Ovary (tissue), 9 donors: Measurements from ENCODE around the gene GADD45G. TPM values are rescaled to one million over a fixed set of nuclear protein-coding genes. Genes with fewer than 3 reads are reported as not detected.

Source experiments
- DNase-seq, 5 donors: peaks; one replicate each; pipeline ENCODE4 v3.0.0-alpha.2; 2019 to 2020
- H3K27ac ChIP-seq, 2 donors: fragments of 200-600 bp; one replicate each; pipeline versions ENCODE4 v1.5.1 to v1.8.0; 2019 to 2022
- H3K27me3 ChIP-seq: fragments of 200-600 bp; one replicate; pipeline ENCODE4 v1.8.0; 2022
- H3K36me3 ChIP-seq: fragments of 200-600 bp; sonication (generic); one replicate; pipeline ENCODE4 v1.5.1; 2019
- H3K4me1 ChIP-seq: one replicate; pipeline ENCODE4 v1.8.1; 2013; ENCODE audit warnings: mild to moderate bottlenecking, moderate library complexity; ENCODE audit not compliant: insufficient read depth
- H3K4me3 ChIP-seq: fragments of 200-600 bp; sonication (generic); one replicate; pipeline ENCODE4 v1.5.1; 2017
- H3K9me3 ChIP-seq, 2 donors: fragments of 200-600 bp in 1 of 2; sonication (generic) in 1 of 2; one replicate each; pipeline versions ENCODE4 v1.5.1 to v1.8.1; 2013 to 2019; ENCODE audit warnings: mild to moderate bottlenecking in 1 of 2, moderate library complexity in 1 of 2
- EP300 ChIP-seq: sonication (generic); formaldehyde crosslinking; IDR thresholded peaks from one replicate; pipeline ENCODE4 v1.6.1; 2017; ENCODE audit warnings: antibody characterized with exemption
- POLR2A ChIP-seq: fragments of 450-650 bp; IDR thresholded peaks from one replicate; pipeline ENCODE4 v1.6.1; 2017; ENCODE audit warnings: antibody characterized with exemption, mild to moderate bottlenecking, moderate library complexity
- WGBS, 3 donors: extraction: QIAGEN DNeasy Blood & Tissue Kit in 1 of 3; methylation state at CpG; one replicate each; pipeline versions ENCODE4 v1.1.5 to v1.1.7; 2013 to 2017; 5-methylcytosine and 5-hydroxymethylcytosine counted together
- intact Hi-C, 4 donors: fragments of 100-400 bp; cut with DNase I; formaldehyde crosslinking; loops; one replicate each; pipeline versions ENCODE4 v1.11.0 to v1.15.1; 2022 to 2023
- polyA plus RNA-seq, 2 donors: library from polyadenylated mRNA; stranded (reverse); fragments of 200-250 nt in 1 of 2; fragments of 350-450 nt in 1 of 2; fragmentation: Illumina TruSeq in 1 of 2; extraction: RNeasy Lipid Tissue Mini Kit (QIAGEN cat#74804) in 1 of 2; gene quantifications; one replicate each; pipeline ENCODE4 v1.2.3, GENCODE V29; 2013 to 2014
- total RNA-seq, 7 donors: library from RNA; depleted of rRNA in 2 of 7; stranded (reverse); fragments of >200 nt in 2 of 7; fragmentation: NEBNext Ultra II Directional in 3 of 7; extraction: Animal tissue kit (Norgen Biotek cat#: 25700) in 3 of 7; gene quantifications; one replicate each; pipeline versions ENCODE4 v1.1.0 to v1.2.4, GENCODE V29; 2016 to 2023
- TF ChIP-seq, protein P1 (sequence below), 3 donors: fragments of 450-650 bp in 2 of 3; fragments of 200-600 bp in 1 of 3; IDR thresholded peaks; one replicate each; pipeline versions ENCODE4 v1.5.1 to v1.8.0; 2016 to 2022; ENCODE audit warnings: antibody characterized with exemption in 3 of 3, mild to moderate bottlenecking in 1 of 3
- donor health status: DM: no; HTN: no; CAD: no; lungs with moderate emphysema.
- donor health status: DM: no; HTN: no; CAD: no.
- donor health status: Bipolar disorder and iron deficiency.
- donor health status: DM: yes; HTN: yes; CAD: no.
- donor health status: DM: no; HTN: no; CAD: no.
- donor health status: DM: yes; HTN: yes; CAD: no.

The GADD45G gene
- total and polyA plus RNA-seq, 9 donors = 0.60 to 126 (median 23.2) TPM

DNA sequence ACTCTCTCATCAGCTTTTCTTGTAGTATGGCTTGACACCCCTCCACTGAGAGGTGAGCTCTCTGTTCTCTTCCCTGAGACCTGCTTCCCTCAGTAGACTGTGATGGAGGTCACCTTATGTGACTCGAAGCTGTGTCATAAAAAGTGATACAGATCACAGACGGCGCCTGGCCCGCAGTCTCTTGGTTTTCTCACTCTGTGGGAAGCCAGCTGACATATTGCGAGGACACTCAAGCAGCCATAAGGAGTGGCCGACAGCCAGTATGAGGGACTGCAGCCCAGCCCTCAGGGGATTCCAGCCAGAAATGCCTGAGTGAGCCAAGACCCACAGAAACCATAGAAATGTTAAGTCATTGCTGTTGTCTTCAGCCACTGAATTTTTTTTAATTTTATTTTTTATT, 38.0 kb downstream of the GADD45G start:
- Histone ChIP-seq H3K36me3 (no peaks in the 10 kb centered on the region), H3K27ac (no peak overlapping the region), H3K4me1 (peaks cover 17% of the 10 kb centered on the region), H3K9me3 (no peaks in the 10 kb centered on the region), H3K4me3 (no peak overlapping the region), H3K27me3 (no peaks in the 10 kb centered on the region)
- intact Hi-C loops = no loop called here
- TF ChIP-seq POLR2A (no peak), EP300 (no peak)
- TF ChIP-seq, protein P1, sequence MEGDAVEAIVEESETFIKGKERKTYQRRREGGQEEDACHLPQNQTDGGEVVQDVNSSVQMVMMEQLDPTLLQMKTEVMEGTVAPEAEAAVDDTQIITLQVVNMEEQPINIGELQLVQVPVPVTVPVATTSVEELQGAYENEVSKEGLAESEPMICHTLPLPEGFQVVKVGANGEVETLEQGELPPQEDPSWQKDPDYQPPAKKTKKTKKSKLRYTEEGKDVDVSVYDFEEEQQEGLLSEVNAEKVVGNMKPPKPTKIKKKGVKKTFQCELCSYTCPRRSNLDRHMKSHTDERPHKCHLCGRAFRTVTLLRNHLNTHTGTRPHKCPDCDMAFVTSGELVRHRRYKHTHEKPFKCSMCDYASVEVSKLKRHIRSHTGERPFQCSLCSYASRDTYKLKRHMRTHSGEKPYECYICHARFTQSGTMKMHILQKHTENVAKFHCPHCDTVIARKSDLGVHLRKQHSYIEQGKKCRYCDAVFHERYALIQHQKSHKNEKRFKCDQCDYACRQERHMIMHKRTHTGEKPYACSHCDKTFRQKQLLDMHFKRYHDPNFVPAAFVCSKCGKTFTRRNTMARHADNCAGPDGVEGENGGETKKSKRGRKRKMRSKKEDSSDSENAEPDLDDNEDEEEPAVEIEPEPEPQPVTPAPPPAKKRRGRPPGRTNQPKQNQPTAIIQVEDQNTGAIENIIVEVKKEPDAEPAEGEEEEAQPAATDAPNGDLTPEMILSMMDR (IDR thresholded peaks at IDR 0.05) = no peak
- WGBS, 3 donors = 93 to 98% (median 94%) methylated on average over 6 of the region's 6 CpGs
- DNase-seq = peak in 1 of 5 donors; percentile 11

DNA sequence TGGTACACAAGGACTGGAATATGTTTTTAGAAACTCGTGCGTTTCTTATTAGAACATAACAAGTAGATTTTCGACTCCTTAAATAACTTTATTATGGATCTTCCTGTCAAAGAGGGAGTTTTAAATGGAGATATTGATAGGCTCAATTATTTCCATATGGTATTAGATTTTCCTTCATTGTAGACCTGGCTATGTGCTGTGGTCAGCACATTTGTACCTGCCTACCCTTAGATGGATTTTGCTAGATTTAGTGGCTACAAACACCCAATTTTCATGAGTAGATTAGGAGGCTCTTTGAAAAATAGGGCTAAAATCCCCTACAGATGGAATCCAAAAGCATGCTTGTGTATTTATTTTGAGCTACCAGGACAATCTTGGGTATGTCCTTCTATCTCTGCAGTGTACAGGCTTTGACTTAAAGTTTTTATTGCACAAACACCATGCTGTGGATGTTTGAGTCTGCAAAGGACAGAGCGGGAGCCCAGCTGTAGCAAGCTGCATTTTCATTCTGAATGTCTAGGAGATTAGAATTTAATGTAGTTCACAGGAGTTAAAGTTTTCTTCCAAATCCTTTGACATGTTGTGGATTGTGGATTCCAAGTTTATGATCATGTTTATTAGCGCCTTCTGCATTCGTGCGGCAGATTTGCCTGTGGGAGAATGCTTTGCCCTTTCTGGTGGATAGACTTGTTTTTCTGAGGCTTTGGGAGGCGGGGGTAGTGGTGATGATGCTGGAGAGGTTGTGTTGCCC, 41.6 kb downstream of the GADD45G start:
- no peaks in the 10 kb centered on the region for H3K36me3 ChIP-seq
- no peaks in the 10 kb centered on the region for H3K9me3 ChIP-seq
- 60 to 73% (median 66%) methylated on average over 8 of the region's 8 CpGs for WGBS, 3 donors
- H3K27ac ChIP-seq = no peak overlapping the region
- peak in 1 of 5 donors; percentile 5 for DNase-seq
- TF ChIP-seq EP300 (no peak), POLR2A (no peak)
- TF ChIP-seq, protein P1 (IDR thresholded peaks at IDR 0.05) = no peak
- no peaks in the 10 kb centered on the region for H3K27me3 ChIP-seq
- H3K4me1 ChIP-seq = peaks cover 2% of the 10 kb centered on the region
- intact Hi-C loops = no loop called here
- no peak overlapping the region for H3K4me3 ChIP-seq

DNA sequence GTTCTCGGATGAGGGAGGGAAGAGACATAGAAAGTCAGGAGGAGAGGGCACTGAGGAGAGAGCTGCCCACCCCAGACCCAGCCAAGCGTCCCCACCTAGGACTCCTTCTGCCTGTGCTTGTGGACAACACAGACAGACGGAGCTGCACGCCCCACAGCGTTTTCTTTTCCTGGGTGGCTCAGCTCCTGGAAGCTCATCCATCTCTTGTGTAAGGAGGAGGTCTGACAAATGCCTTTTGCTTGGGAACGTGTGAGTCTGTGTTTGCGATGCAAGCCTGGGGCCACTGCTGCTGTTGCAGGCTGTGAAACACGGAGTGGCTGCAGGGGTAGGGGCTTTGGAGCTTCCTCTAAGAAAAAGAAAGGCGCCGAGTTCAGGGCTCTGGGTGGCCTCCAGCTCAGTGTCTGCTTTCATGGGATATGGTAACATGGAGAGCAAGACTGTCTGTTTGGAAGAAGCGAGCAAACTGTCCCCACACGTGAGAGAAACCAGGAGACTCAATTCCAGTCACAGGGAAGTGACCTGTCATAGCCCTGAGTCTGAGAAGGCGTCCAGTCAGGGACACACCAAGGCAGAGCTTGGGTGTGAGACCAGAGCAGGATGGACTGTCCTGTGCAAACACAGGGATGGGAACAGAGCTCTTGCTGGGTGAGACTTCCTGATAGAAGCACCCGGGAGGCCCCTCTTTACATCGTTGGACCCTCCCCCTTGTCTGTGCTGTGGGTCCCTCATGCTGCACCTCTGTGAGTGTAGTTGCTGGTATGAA, 42.7 kb downstream of the GADD45G start:
- Histone ChIP-seq H3K27ac (no peak overlapping the region), H3K4me1 (no peaks in the 10 kb centered on the region), H3K36me3 (no peaks in the 10 kb centered on the region), H3K9me3 (no peaks in the 10 kb centered on the region), H3K4me3 (no peak overlapping the region), H3K27me3 (no peaks in the 10 kb centered on the region)
- intact Hi-C loops = no loop called here
- 76 to 80% (median 77%) methylated on average over 15 of the region's 15 CpGs for WGBS, 3 donors
- peak in 1 of 5 donors; percentile 15 for DNase-seq
- no peak for TF ChIP-seq POLR2A
- TF ChIP-seq, protein P1 (IDR thresholded peaks at IDR 0.05) = no peak
- TF ChIP-seq EP300 = no peak

DNA sequence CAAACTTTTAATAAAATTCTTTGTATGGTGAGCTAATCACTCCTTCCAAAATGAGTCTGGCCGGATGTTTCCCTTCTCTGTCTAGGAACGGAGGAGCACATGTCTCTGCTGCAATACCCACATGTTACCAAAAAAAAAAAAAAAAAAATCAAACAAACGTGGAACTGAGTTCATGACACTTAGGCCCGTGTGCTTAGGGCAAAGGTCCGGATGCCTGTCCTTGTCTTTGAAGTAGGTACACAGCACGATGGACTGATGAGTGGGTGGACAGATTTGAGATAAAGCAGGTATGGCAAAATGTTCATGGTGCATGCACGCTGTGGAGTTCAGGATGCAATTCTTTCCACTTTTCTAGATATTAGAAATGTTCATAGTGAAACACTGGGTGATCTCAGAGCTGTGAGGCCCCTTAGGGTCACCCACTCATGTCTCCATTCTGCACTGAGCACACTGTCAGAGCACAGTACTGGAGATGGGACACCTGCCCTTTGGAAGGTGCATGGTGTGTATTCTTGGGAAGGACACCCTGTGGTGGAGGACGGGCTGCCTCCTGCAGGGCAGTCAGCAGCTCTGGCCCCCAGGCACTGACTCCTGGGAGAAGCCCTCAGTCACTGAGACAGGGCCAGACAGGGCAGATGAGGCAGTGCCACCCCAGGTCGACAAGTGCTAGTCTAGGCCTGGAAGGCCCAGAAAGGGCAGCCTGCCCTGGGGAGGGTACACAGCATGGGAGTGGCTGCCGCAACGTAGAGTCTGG, 43.6 kb downstream of the GADD45G start:
- Histone ChIP-seq H3K4me1 (no peaks in the 10 kb centered on the region), H3K27me3 (no peaks in the 10 kb centered on the region), H3K9me3 (no peaks in the 10 kb centered on the region), H3K4me3 (no peak overlapping the region), H3K36me3 (no peaks in the 10 kb centered on the region), H3K27ac (no peak overlapping the region)
- 61 to 71% (median 67%) methylated on average over 11 of the region's 11 CpGs for WGBS, 3 donors
- intact Hi-C loops = no loop called here
- peak in 1 of 5 donors; percentile 17 for DNase-seq
- TF ChIP-seq POLR2A (no peak), EP300 (no peak)
- TF ChIP-seq, protein P1 (IDR thresholded peaks at IDR 0.05) = no peak
